Right atrium auricular region (tissue), 2 donors: Measurements from ENCODE around the gene FSIP1. TPM values are rescaled to one million over a fixed set of nuclear protein-coding genes. Genes with fewer than 3 reads are reported as not detected.

Experiments
- DNase-seq: peaks from one replicate; pipeline ENCODE4 v3.0.0-alpha.2; 2019; ENCODE audit warnings: low spot score
- H3K27ac ChIP-seq, 2 donors: fragments of 200-600 bp; sonication (generic); 1 replicate in 1 of 2; 2 replicates in 1 of 2; pipeline ENCODE4 v1.5.1; 2016 to 2019
- H3K27me3 ChIP-seq, 2 donors: fragments of 200-600 bp; sonication (generic); one replicate each; pipeline versions ENCODE4 v1.5.1 to v1.6.0; 2017 to 2019
- H3K36me3 ChIP-seq: fragments of 200-600 bp; sonication (generic); one replicate; pipeline ENCODE4 v1.5.1; 2016
- H3K4me1 ChIP-seq, 2 donors: fragments of 200-600 bp; sonication (generic); one replicate each; pipeline versions ENCODE4 v1.5.1 to v1.6.0; 2017 to 2019
- H3K4me3 ChIP-seq, 2 donors: fragments of 200-600 bp; sonication (generic); 1 replicate in 1 of 2; 2 replicates in 1 of 2; pipeline ENCODE4 v1.5.1; 2017 to 2019; ENCODE audit warnings: mild to moderate bottlenecking in 1 of 2, moderate library complexity in 1 of 2
- H3K9me3 ChIP-seq, 2 donors: fragments of 200-600 bp; sonication (generic); one replicate each; pipeline ENCODE4 v1.5.1; 2019
- CTCF ChIP-seq, 2 donors: fragments of 200-600 bp; sonication (generic); IDR thresholded peaks; one replicate each; pipeline ENCODE4 v1.5.1; 2019; ENCODE audit warnings: antibody characterized with exemption in 2 of 2
- total RNA-seq, 2 donors: library from RNA; depleted of rRNA; stranded (reverse); fragments of >200 nt; gene quantifications; one replicate each; pipeline ENCODE4 v1.1.0, GENCODE V29; 2016

The FSIP1 gene
- total RNA-seq, 2 donors from 2014 or later = 0.24 TPM; not detected in 1

- no peak overlapping the region for H3K27ac ChIP-seq
- no peak overlapping the region for H3K4me3 ChIP-seq
- no peak for TF ChIP-seq CTCF (IDR thresholded peaks at IDR 0.05)
Observed at GRCh38 chr15:39807791-39808190, 25.1 kb upstream of the FSIP1 start.

GRCh38 chr15:39804026-39804425 lies 21.4 kb upstream of the FSIP1 start:
- H3K4me1 ChIP-seq = no peaks in the 10 kb centered on the region
- H3K27me3 ChIP-seq = no peaks in the 10 kb centered on the region
- no peaks in the 10 kb centered on the region for H3K9me3 ChIP-seq
- H3K4me3 ChIP-seq = no peak overlapping the region
- no peak for DNase-seq
- no peaks in the 10 kb centered on the region for H3K36me3 ChIP-seq
- no peak for TF ChIP-seq CTCF (IDR thresholded peaks at IDR 0.05)
- no peak overlapping the region for H3K27ac ChIP-seq

More at GRCh38 chr15:39807791-39808190, 25.1 kb upstream of the FSIP1 start:
- DNase-seq = no peak
- H3K36me3 ChIP-seq = no peaks in the 10 kb centered on the region
- H3K4me1 ChIP-seq = no peaks in the 10 kb centered on the region
- no peaks in the 10 kb centered on the region for H3K27me3 ChIP-seq
- H3K9me3 ChIP-seq = no peaks in the 10 kb centered on the region

- H3K4me1 ChIP-seq = no peaks in the 10 kb centered on the region
- H3K36me3 ChIP-seq = no peaks in the 10 kb centered on the region
- TF ChIP-seq CTCF (IDR thresholded peaks at IDR 0.05) = no peak
- DNase-seq = no peak
- H3K27me3 ChIP-seq = no peaks in the 10 kb centered on the region
- H3K27ac ChIP-seq = no peak overlapping the region
- no peaks in the 10 kb centered on the region for H3K9me3 ChIP-seq
- H3K4me3 ChIP-seq = no peak overlapping the region
Observed at GRCh38 chr15:39803016-39803415, 20.4 kb upstream of the FSIP1 start.

GRCh38 chr15:39801641-39802309 lies 19.1 kb upstream of the FSIP1 start:
- DNase-seq = no peak
- Histone ChIP-seq H3K4me3 (no peak overlapping the region), H3K36me3 (no peaks in the 10 kb centered on the region), H3K27ac (no peak overlapping the region), H3K4me1 (no peaks in the 10 kb centered on the region), H3K9me3 (no peaks in the 10 kb centered on the region), H3K27me3 (no peaks in the 10 kb centered on the region)
- peak in 1 of 2 donors; percentile 48 for TF ChIP-seq CTCF (IDR thresholded peaks at IDR 0.05)

- H3K4me1 ChIP-seq = no peaks in the 10 kb centered on the region
- no peak overlapping the region for H3K27ac ChIP-seq
- no peaks in the 10 kb centered on the region for H3K27me3 ChIP-seq
- TF ChIP-seq CTCF (IDR thresholded peaks at IDR 0.05) = no peak
- no peaks in the 10 kb centered on the region for H3K36me3 ChIP-seq
- no peaks in the 10 kb centered on the region for H3K9me3 ChIP-seq
- no peak overlapping the region for H3K4me3 ChIP-seq
- DNase-seq = no peak
Observed at GRCh38 chr15:39799552-39800011, 16.9 kb upstream of the FSIP1 start.

GRCh38 chr15:39798382-39798781 lies 15.7 kb upstream of the FSIP1 start:
- TF ChIP-seq CTCF (IDR thresholded peaks at IDR 0.05) = no peak

More at GRCh38 chr15:39798382-39798781, 15.7 kb upstream of the FSIP1 start:
- Histone ChIP-seq H3K4me3 (no peak overlapping the region), H3K27ac (no peak overlapping the region), H3K36me3 (no peaks in the 10 kb centered on the region), H3K9me3 (no peaks in the 10 kb centered on the region), H3K27me3 (no peaks in the 10 kb centered on the region), H3K4me1 (no peaks in the 10 kb centered on the region)
- DNase-seq = no peak
